GM20000 (cell line): ENCODE data around the gene MPI.
A peak's percentile ranks its signal among the peaks of the same experiment; 100 is the strongest.
"Not testable (repeated sequence)": the region's sequence is repeated elsewhere in the genome, so short reads cannot be mapped to it uniquely, and the experiment has no call there.

Source experiments
- DNase-seq: peaks from one replicate; pipeline ENCODE4 v3.0.0; 2012; ENCODE audit warnings: low spot score
- TF ChIP-seq, protein P1 (sequence below): IDR thresholded peaks from 2 replicates; pipeline ENCODE4 v1.5.1; 2012; ENCODE audit warnings: mild to moderate bottlenecking, control low read depth; ENCODE audit errors: extremely low read depth, missing control alignments

Gene MPI

DNA sequence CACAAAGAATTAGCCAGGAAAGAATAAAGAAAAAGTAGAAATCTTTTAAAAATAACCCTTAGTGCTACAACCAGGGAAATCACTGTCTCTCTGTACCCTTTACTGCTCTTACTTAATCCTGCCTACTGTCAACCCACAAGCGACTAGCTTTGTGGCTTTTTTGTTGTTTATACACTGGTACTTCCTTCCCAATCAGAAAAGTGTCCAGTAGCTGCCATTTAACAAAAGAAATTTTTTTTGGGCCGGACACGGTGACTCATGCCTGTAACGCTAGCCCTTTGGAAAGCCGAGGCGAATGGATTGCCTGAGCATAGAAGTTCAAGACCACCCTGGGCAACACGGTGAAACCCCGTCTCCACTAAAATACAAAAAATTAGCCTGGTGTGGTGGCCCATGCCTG lies 30.6 kb downstream of the MPI start:
- TF ChIP-seq, protein P1, sequence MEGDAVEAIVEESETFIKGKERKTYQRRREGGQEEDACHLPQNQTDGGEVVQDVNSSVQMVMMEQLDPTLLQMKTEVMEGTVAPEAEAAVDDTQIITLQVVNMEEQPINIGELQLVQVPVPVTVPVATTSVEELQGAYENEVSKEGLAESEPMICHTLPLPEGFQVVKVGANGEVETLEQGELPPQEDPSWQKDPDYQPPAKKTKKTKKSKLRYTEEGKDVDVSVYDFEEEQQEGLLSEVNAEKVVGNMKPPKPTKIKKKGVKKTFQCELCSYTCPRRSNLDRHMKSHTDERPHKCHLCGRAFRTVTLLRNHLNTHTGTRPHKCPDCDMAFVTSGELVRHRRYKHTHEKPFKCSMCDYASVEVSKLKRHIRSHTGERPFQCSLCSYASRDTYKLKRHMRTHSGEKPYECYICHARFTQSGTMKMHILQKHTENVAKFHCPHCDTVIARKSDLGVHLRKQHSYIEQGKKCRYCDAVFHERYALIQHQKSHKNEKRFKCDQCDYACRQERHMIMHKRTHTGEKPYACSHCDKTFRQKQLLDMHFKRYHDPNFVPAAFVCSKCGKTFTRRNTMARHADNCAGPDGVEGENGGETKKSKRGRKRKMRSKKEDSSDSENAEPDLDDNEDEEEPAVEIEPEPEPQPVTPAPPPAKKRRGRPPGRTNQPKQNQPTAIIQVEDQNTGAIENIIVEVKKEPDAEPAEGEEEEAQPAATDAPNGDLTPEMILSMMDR: no peak
- DNase-seq: no peak

DNA sequence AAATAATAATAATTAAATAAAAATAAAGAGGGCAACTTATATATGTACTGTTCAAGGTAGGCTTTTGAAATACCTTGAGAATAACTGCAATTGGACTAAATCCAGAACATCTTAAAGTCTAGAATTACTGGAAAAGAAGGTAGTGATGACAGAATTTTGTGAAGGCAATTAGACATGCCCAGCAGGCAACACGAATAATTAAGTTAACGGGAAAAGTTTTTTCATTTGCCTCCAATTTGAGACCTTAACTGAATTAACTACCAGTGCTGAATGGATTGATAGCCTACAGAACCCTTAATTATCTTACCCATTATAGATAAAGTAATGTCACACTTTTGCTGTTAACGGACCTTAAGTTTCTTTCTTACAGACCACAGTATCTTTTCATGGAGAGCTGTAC lies 34.7 kb downstream of the MPI start:
- no peak for DNase-seq
- TF ChIP-seq, protein P1: no peak

DNA sequence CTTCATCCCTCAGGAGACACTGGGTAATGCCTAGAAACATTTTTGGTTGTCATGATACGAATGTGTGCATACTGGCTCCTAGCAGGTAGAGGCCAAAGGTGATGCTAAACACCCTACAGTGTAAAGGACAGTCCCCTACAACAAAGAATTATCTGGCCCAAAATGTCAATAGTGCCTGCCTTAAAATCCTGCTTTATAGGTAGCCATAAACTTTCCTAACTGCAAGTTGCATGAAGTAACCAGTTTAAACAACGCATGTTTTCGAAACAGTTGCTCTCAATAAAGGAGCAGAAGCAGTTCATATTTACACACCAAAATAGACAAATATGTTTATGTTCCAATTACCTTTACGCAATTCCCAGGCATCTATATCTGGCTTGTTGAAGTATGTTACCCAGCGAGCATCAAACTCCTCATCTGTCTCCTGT lies 38.9 kb downstream of the MPI start:
- TF ChIP-seq, protein P1: no peak
- DNase-seq: no peak

DNA sequence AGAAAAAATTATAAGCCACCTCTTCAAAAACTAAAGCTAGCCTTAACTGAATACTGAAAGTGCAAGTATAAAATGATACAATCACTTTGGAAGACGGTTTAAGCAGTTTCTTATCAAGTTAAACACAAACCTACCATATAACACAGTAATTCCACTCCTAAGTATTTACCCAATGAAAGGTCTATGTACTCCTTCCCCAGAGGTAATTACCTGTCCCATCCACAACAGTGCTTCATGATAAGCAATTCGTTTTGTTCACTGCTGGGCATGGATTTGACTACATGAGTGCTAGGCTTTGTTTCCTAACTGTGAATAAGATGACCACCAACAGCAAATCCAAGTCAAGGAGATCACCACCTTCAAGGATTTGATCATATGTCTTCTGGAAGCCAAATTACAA lies 43.7 kb downstream of the MPI start:
- DNase-seq: no peak
- TF ChIP-seq, protein P1: no peak

DNA sequence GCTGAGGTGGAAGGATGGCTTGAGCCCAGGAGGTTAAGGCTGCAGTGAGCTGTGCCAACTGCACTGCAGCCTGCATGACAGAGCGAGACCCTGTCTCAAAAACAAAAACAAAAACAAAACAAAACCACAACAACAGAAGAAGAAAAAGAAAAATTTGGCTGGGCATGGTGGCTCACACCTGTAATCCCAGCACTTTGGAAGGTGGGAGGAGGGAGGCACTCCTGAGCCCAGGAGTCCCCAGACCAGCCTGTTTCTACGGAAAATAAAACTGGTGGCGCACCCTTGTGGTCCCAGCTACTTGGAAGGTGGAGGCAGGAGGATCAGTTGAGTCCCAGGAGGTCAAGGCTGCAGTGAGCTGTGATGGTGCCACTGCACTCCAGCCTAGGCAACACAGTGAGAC lies 45.4 kb downstream of the MPI start:
- not testable (repeated sequence) for DNase-seq

DNA sequence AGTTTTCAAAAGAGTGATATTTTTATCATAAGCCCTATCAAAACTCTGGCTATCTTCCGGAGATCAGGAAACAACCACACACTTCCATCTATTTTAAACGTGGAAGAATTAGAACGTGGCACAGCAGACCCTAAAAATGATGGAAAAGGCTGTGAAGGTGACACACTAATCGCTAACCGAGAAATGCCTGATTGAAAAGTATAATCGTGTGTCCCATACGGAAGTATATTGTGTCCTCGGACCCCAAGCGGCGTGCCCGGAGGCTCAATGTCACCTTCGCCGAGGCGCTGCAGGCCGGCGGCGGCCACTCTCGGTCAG lies 47.4 kb downstream of the MPI start:
- DNase-seq: no peak
- TF ChIP-seq, protein P1: no peak

DNA sequence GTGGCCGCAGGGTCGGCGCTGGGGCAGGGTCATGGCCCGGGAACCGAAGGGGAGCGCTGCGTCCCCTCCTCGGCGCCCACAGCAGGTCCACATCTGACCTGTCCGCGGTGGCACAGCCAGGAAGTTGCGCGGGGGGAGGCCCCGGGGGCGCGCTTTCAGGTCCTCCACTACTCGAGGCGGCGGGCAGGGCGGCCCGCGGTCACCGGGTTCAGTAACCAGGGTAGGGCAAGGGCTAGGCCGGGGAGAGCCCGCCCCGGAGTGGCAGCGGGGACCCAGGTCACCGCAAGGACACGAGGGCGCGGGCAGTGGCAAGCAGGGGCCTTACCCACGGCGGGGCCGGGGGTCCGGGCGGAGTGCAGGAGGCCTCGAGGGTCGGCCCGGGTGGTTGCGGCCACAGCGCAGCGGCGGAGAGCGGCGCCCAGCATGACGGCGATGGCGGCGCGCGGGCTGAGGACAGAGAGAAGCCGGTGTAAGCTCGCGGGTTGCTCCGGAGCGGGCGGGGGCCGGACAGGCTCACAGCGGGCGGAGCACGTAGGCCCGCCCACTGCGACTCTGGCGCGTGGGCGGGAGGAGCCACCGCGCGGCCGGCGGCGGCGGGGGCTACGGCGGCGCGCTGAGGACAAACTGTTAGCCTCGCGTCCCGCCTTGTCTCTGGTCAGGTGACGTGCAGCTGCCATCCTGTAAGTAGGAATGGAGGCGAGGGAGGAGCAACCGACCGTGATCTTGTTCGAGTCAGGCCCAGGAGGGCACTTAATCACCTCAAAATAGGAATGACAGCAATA lies 47.9 kb downstream of the MPI start, which contains the start of gene COX5A:
Gene COX5A (minus strand): TSS at position 484 of the 782 bp plus-strand sequence. CDS start 59 bp downstream, at position 425.
- DNase-seq: peak; percentile 96
- TF ChIP-seq, protein P1: no peak
